ENCODE measurements around the gene SESN1.

The SESN1 gene

DNA sequence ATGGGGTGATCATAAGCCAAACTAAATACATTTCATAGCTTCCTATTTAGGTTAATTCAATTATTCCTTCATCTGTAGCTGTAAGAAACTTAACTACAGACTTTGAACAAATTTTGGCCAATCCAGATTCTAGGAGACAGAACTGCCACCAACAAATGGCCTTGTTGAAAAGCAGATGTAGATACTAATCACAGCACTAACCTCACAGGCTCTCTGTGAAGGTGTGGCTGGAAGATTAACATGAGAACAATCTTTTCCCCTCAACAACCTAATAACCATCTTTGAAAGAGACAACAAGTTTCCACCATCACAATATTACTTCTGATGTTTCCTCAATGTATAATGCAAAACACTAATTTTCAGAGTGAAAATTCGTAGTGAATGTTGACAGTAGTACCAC lies 87.8 kb downstream of the SESN1 start:
- DNase-seq (ENCODE audit: insufficient read length) (no peak), FAIRE-seq (no peak)
- TF ChIP-seq POLR2A (IDR thresholded peaks at IDR 0.05; ENCODE audit: low read depth, low read length): no peak
- no peak for TF ChIP-seq POLR2AphosphoS5 (IDR thresholded peaks at IDR 0.05; ENCODE audit: low read depth, low read length)
- TF ChIP-seq TAF1 (IDR thresholded peaks at IDR 0.05; ENCODE audit: borderline replicate concordance, low read depth, low read length): no peak

DNA sequence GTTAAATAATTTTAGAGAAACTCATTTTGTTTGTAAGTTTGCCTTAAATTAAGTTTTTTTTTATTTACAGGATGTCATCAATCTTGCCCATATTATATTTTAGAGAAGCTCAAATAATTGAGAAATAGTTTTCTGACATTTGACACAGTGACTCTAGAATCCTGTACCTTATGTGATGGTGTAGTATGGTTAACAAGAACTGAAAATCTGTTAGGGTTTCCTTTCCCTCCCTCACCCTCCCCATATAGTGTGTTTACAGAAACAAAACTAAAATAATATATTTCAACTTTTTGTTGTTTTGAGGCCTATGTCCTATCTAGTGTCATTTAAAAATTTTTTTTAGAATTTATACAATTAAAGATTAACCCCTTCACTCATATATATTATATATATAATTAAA lies 91.8 kb downstream of the SESN1 start:
- FAIRE-seq: no peak
- no peak for TF ChIP-seq POLR2A (IDR thresholded peaks at IDR 0.05; ENCODE audit: low read depth, low read length)
- TF ChIP-seq POLR2AphosphoS5 (IDR thresholded peaks at IDR 0.05; ENCODE audit: low read depth, low read length): no peak
- TF ChIP-seq TAF1 (IDR thresholded peaks at IDR 0.05; ENCODE audit: borderline replicate concordance, low read depth, low read length): no peak
- DNase-seq (ENCODE audit: insufficient read length): no peak

DNA sequence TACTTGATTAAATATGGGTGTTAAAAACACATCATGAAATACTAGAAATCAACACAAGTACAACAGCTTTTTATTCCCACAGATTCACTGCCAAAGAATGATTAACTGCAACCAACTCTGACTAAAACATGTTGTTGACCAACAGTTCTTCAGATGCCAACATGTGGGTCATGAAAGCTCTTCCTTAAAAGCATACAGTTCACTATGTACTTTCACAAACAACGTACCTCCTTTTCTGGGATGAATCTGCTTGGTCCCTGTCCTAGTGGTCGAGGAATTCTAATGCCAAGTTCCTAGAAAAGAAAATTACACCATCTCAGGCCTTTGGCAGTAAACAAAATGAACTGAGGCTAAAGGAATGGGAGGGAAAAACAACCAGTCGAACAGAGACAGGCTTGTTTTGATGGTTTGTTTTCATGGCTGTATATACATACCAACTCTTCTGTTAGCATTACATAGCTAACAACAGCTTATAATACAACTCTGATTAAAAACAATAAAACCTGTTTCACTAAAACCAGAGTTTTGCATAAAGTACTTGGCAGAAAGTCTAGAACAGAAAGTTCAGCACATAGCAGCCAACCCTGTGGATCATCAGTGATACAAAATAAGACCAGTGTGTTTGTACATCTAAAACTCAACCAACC lies 92.5 kb downstream of the SESN1 start:
- FAIRE-seq: peak; percentile 57
- TF ChIP-seq POLR2AphosphoS5 (IDR thresholded peaks at IDR 0.05; ENCODE audit: low read depth, low read length) (no peak), POLR2A (IDR thresholded peaks at IDR 0.05; ENCODE audit: low read depth, low read length) (no peak), TAF1 (IDR thresholded peaks at IDR 0.05; ENCODE audit: borderline replicate concordance, low read depth, low read length) (no peak)
- no peak for DNase-seq (ENCODE audit: insufficient read length)

DNA sequence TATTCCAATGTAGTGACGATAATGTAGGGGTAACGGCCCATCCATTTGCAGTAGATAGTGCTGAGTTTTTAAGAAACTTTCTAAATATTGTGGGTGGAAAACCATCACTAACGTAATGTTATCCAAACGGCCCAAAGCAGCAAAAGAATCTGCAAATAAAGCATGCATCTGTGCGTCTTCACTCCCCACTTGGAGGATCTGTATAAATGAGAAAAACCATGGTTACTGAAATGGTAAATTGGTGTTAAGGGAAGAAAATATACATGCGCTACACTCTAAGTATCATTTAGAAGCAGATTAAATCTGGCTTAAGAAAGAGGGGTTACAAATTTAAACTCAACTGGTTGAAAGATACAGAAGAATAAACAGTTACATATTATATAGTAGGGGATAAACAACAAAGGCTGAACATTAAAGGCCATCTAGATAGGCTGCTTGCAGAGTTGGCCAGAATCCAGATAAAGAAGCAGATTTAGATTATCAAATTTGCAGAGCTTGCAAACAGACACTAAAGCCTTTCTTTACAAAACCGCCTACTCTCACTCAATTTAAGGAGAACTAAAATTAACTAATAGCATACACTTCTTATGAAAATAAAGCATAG lies 93.3 kb downstream of the SESN1 start:
- no peak for FAIRE-seq
- TF ChIP-seq TAF1 (IDR thresholded peaks at IDR 0.05; ENCODE audit: borderline replicate concordance, low read depth, low read length) (no peak), POLR2AphosphoS5 (IDR thresholded peaks at IDR 0.05; ENCODE audit: low read depth, low read length) (no peak), POLR2A (IDR thresholded peaks at IDR 0.05; ENCODE audit: low read depth, low read length) (no peak)
- no peak for DNase-seq (ENCODE audit: insufficient read length)

DNA sequence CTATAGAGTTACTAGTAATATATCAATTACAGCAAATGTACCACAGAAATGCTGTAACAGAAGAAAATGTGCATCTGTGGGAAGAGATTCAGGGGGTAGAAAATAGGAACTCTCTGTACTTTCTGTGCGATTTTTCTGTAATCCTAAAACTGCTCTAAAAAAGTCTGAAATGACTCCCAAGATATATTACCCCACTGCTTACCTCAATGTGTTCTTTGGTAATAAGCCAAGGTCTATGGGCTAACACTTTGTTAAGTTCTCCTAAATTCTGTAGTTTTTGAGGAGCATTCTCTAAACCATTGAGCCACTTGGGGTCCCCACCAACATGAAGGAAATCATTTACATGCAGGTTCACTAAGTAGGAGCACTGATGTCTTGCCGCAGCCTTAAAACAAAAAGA lies 94.4 kb downstream of the SESN1 start:
- no peak for FAIRE-seq
- TF ChIP-seq POLR2A (IDR thresholded peaks at IDR 0.05; ENCODE audit: low read depth, low read length) (no peak), POLR2AphosphoS5 (IDR thresholded peaks at IDR 0.05; ENCODE audit: low read depth, low read length) (no peak)
- no peak for DNase-seq (ENCODE audit: insufficient read length)

DNA sequence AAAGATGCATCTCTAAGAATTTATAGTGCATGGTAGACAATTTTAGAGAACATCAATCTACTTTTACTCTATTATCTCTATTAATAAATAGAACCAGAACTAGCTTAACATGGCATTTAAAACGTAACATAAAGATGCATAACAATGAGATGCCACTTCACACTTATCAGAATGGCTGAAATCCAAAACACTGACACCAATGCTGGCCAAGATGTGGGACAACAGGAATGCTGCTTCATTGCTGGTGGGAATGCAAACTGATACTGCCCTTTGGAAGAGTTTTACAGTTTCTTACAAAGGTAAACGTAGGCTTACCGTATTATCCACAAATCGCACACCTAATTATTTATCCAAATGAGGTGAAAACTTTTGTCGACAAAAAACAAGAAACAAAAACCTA lies 95.2 kb downstream of the SESN1 start:
- no peak for DNase-seq (ENCODE audit: insufficient read length)
- no peak for FAIRE-seq
- TF ChIP-seq POLR2AphosphoS5 (IDR thresholded peaks at IDR 0.05; ENCODE audit: low read depth, low read length): no peak
- TF ChIP-seq TAF1 (IDR thresholded peaks at IDR 0.05; ENCODE audit: borderline replicate concordance, low read depth, low read length): no peak
- no peak for TF ChIP-seq POLR2A (IDR thresholded peaks at IDR 0.05; ENCODE audit: low read depth, low read length)

DNA sequence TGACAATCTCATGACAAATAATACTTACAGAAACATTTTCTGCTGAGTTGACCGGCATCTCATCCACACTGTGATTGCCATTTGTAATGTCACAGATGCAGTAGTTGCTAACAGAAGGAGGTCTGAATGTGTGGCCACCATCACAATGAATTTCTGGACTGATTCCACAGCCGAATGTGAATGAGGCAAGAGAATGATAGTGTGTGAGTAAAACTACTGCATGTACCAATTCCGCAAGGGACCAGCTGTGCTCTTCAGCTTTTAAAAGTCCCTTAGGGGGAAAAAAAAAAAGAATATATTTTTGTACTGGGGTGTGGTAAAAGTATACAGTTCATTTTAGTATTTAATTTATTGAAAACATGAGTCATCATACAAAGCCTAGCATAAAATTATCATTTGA lies 96.2 kb downstream of the SESN1 start:
- FAIRE-seq: no peak
- TF ChIP-seq POLR2A (IDR thresholded peaks at IDR 0.05; ENCODE audit: low read depth, low read length) (no peak), POLR2AphosphoS5 (IDR thresholded peaks at IDR 0.05; ENCODE audit: low read depth, low read length) (no peak), TAF1 (IDR thresholded peaks at IDR 0.05; ENCODE audit: borderline replicate concordance, low read depth, low read length) (no peak)
- no peak for DNase-seq (ENCODE audit: insufficient read length)

DNA sequence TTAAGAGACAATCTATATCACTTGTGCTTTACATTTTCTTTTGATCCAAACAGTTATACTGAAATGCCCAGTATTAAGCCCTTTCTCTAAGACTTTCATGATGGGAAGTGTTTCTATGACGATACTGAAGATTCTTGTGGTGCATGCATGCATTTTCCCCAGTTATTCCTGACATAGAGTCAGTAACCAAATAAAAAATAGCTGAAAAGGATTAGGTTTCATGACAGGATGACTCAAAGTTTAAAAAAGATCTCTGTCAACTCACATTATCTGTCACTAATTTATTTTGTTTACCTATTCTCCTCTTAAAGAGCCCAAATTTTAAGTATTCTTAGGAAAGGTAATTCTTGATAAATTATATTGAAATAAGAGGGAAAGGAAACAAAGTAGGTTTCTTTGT lies 98.4 kb downstream of the SESN1 start:
- no peak for DNase-seq (ENCODE audit: insufficient read length)
- TF ChIP-seq POLR2A (IDR thresholded peaks at IDR 0.05; ENCODE audit: low read depth, low read length): no peak
- FAIRE-seq: no peak

DNA sequence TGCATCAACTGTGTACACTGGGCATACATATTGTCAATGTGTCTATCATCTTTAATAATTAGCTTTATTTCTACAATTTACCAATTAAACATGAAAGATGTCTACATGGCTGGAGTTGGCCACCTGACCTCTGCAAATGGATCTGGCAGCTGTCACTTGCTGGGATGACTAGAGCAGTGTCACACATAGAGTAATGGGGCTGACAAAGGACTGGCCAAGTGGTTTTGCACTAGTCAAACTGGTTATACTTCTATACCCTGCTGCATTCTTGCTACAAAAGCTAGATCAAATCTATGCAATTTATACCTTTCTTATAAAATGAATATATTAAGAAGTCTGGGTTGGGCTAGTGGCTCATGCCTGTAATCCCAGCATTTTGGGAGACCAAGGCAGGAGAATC lies 99.3 kb downstream of the SESN1 start:
- TF ChIP-seq POLR2AphosphoS5 (IDR thresholded peaks at IDR 0.05; ENCODE audit: low read depth, low read length): no peak
- TF ChIP-seq TAF1 (IDR thresholded peaks at IDR 0.05; ENCODE audit: borderline replicate concordance, low read depth, low read length): no peak
- no peak for TF ChIP-seq POLR2A (IDR thresholded peaks at IDR 0.05; ENCODE audit: low read depth, low read length)
- DNase-seq (ENCODE audit: insufficient read length): no peak
- FAIRE-seq: no peak

DNA sequence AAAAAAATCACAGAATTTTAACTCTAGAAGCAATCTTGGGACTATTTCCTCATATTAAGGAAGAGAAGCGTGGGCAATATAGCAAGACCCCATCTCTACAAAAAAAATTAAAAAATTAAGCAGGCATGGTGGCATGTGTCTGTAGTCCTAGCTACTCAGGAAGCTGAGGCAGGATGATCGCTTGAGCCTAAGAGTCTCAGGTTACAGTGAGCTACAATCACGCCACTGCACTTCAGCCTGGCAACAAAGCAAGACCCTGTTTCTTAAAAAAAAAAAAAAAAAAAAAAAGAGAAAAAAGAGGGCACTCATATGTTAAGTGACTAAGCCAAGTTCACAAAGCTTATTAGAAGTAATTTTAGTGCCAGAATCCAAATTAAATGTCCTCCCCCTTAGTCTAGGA lies 100.8 kb downstream of the SESN1 start:
- TF ChIP-seq POLR2A (IDR thresholded peaks at IDR 0.05; ENCODE audit: low read depth, low read length) (no peak), TAF1 (IDR thresholded peaks at IDR 0.05; ENCODE audit: borderline replicate concordance, low read depth, low read length) (no peak), POLR2AphosphoS5 (IDR thresholded peaks at IDR 0.05; ENCODE audit: low read depth, low read length) (no peak)
- DNase-seq (ENCODE audit: insufficient read length): no peak
- FAIRE-seq: no peak

DNA sequence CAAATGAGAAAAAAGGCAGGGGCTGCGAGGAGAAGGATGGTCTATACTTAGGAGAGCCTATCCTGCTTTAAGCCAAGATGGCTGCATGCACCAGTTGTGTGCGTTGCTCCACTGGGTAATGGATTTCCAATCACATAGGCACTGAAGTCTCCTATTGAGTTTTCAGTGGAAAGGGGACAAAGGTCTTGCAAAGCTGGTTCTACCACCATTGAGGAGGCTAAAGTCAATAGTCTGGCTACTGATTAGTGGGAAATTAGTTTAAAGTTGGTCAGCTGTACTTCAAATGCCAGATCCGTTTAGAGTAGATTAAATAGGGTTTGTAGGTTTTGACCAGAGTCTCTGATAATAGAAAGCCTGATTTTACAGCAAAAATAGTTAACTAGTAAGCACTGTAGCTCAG lies 104.9 kb downstream of the SESN1 start:
- TF ChIP-seq POLR2A (IDR thresholded peaks at IDR 0.05; ENCODE audit: low read depth, low read length) (no peak), TAF1 (IDR thresholded peaks at IDR 0.05; ENCODE audit: borderline replicate concordance, low read depth, low read length) (no peak), POLR2AphosphoS5 (IDR thresholded peaks at IDR 0.05; ENCODE audit: low read depth, low read length) (no peak)
- DNase-seq (ENCODE audit: insufficient read length) (no peak), FAIRE-seq (no peak)

DNA sequence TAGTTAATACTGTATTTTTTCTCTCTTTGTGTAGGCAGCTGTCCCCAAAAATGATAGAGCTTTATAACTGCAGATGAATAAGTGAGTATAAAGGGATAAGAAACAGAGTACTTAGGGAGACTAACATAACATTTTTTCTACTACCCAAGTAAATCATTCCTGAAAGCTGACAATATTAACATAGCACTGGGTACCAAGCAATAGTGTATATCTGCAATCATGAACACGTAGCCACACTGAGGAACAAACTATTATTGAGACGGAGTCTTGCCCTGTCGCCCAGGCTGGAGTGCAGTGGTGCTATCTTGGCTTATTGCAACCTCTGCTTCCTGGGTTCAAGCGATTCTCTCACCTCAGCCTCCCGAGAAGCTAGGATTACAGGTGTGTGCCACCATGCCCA lies 105.9 kb downstream of the SESN1 start:
- TF ChIP-seq POLR2A (IDR thresholded peaks at IDR 0.05; ENCODE audit: low read depth, low read length): no peak
- TF ChIP-seq POLR2AphosphoS5 (IDR thresholded peaks at IDR 0.05; ENCODE audit: low read depth, low read length): no peak
- TF ChIP-seq TAF1 (IDR thresholded peaks at IDR 0.05; ENCODE audit: borderline replicate concordance, low read depth, low read length): no peak
- DNase-seq (ENCODE audit: insufficient read length) (no peak), FAIRE-seq (no peak)

Data from GM12892 (cell line).